HEK293T (cell line): Measurements from ENCODE around the gene CADM1.

Experiments used
- CTCF ChIA-PET: fragments of 350-600 bp; formaldehyde crosslinking; extraction: SDS; loops from one replicate; lab custom pipeline; 2021; ENCODE audit warnings: antibody characterized with exemption, inconsistent platforms; lab: Yijun Ruan, JAX
- POLR2A ChIA-PET: fragments of 350-600 bp; formaldehyde crosslinking; extraction: SDS; loops from one replicate; lab custom pipeline; 2020; ENCODE audit warnings: antibody characterized with exemption, inconsistent platforms; lab: Yijun Ruan, JAX
- DNase-seq: peaks from one replicate; pipeline ENCODE4 v3.0.0; 2012; ENCODE audit warnings: mixed read lengths; ENCODE audit errors: extremely low spot score
- ARNT ChIP-seq: fragments of 450-650 bp; IDR thresholded peaks from 2 replicates; pipeline ENCODE4 v1.6.1; 2017; ENCODE audit warnings: mild to moderate bottlenecking
- BHLHE40 ChIP-seq: fragments of 450-650 bp; IDR thresholded peaks from 2 replicates; pipeline ENCODE4 v1.6.1; 2016; ENCODE audit warnings: mild to moderate bottlenecking, moderate library complexity, borderline replicate concordance
- CTBP1 ChIP-seq: fragments of 450-650 bp; IDR thresholded peaks from 2 replicates; pipeline ENCODE4 v1.6.1; 2016; ENCODE audit warnings: borderline replicate concordance
- ELF4 ChIP-seq: fragments of 450-650 bp; IDR thresholded peaks from 2 replicates; pipeline ENCODE4 v1.6.1; 2017; ENCODE audit warnings: antibody characterized with exemption
- FOXA1 ChIP-seq: fragments of 450-650 bp; IDR thresholded peaks from 2 replicates; pipeline ENCODE4 v1.6.1; 2016; ENCODE audit warnings: mild to moderate bottlenecking
- FOXK2 ChIP-seq: fragments of 450-650 bp; IDR thresholded peaks from 2 replicates; pipeline ENCODE4 v1.6.1; 2016; ENCODE audit warnings: mild to moderate bottlenecking
- FOXM1 ChIP-seq: fragments of 450-650 bp; IDR thresholded peaks from 2 replicates; pipeline ENCODE4 v1.6.1; 2017; ENCODE audit warnings: mild to moderate bottlenecking, borderline replicate concordance
- HDGF ChIP-seq: fragments of 450-650 bp; IDR thresholded peaks from 2 replicates; pipeline ENCODE4 v1.6.1; 2017; ENCODE audit warnings: antibody characterized with exemption, borderline replicate concordance
- L3MBTL2 ChIP-seq: fragments of 450-650 bp; conservative IDR thresholded peaks from 2 replicates; pipeline ENCODE4 v1.6.1; 2016; ENCODE audit warnings: mild to moderate bottlenecking
- LEF1 ChIP-seq: fragments of 450-650 bp; IDR thresholded peaks from 2 replicates; pipeline ENCODE4 v1.6.1; 2017; ENCODE audit warnings: mild to moderate bottlenecking, borderline replicate concordance
- NFRKB ChIP-seq: fragments of 450-650 bp; IDR thresholded peaks from 2 replicates; pipeline ENCODE4 v1.6.1; 2016; ENCODE audit warnings: mild to moderate bottlenecking, moderate library complexity
- PKNOX1 ChIP-seq: fragments of 450-650 bp; IDR thresholded peaks from 2 replicates; pipeline ENCODE4 v1.6.1; 2016
- SP1 ChIP-seq: fragments of 450-650 bp; IDR thresholded peaks from 2 replicates; pipeline ENCODE4 v1.6.1; 2017
- SUZ12 ChIP-seq: fragments of 450-650 bp; IDR thresholded peaks from 2 replicates; pipeline ENCODE4 v1.6.1; 2016; ENCODE audit warnings: mild to moderate bottlenecking
- TARDBP ChIP-seq: fragments of 450-650 bp; IDR thresholded peaks from 2 replicates; pipeline ENCODE4 v1.6.1; 2016
- ZNF384 ChIP-seq: fragments of 450-650 bp; IDR thresholded peaks from 2 replicates; pipeline ENCODE4 v1.6.1; 2016

CADM1 gene

GRCh38 chr11:115185507-115185906 is 318.7 kb downstream of the CADM1 start:
- no peak for TF ChIP-seq L3MBTL2
- CTCF ChIA-PET, result interaction anchor here (0.6 kb wide), 1 partner anchor 33 kb away, joined by 3 read pairs; no protein-coding TSS in a partner anchor
- DNase-seq, result no peak
- POLR2A ChIA-PET, result no interaction called here

GRCh38 chr11:115184901-115185300 is 319.3 kb downstream of the CADM1 start:
- CTCF ChIA-PET, result no interaction called here
- TF ChIP-seq HDGF (no peak), FOXM1 (no peak), CTBP1 (no peak), ZNF384 (no peak), LEF1 (no peak), FOXA1 (no peak), NFRKB (no peak), TARDBP (no peak), FOXK2 (no peak), BHLHE40 (no peak), SUZ12 (no peak), ELF4 (no peak), ARNT (no peak), SP1 (no peak)
- DNase-seq, result no peak
- POLR2A ChIA-PET, result no interaction called here

- CTCF ChIA-PET, result interaction anchor here (0.8 kb wide), 1 partner anchor 11 kb away, joined by 3 read pairs; no protein-coding TSS in a partner anchor
- TF ChIP-seq BHLHE40, result no peak
- TF ChIP-seq HDGF, result no peak
- no peak for TF ChIP-seq SP1
- no peak for TF ChIP-seq SUZ12
- no peak for TF ChIP-seq L3MBTL2
- TF ChIP-seq PKNOX1, result no peak
- TF ChIP-seq FOXA1, result no peak
- TF ChIP-seq FOXK2, result no peak
- no peak for TF ChIP-seq ARNT
- TF ChIP-seq ZNF384, result no peak
- no peak for TF ChIP-seq LEF1
- TF ChIP-seq ELF4, result no peak
- no peak for TF ChIP-seq TARDBP
- no peak for TF ChIP-seq NFRKB
- TF ChIP-seq FOXM1, result no peak
- no peak for TF ChIP-seq CTBP1
- POLR2A ChIA-PET, result no interaction called here
- DNase-seq, result no peak
These were observed 320.4 kb downstream of the CADM1 start for GRCh38 chr11:115183830-115184229.

- TF ChIP-seq SP1 (no peak), L3MBTL2 (no peak), LEF1 (no peak), ZNF384 (no peak), PKNOX1 (no peak), FOXM1 (no peak)
- CTCF ChIA-PET, result no interaction called here
- POLR2A ChIA-PET, result no interaction called here
- DNase-seq, result no peak
These were observed 321.1 kb downstream of the CADM1 start for GRCh38 chr11:115183136-115183535.

- no peak for TF ChIP-seq HDGF
- TF ChIP-seq CTBP1, result no peak
- no peak for TF ChIP-seq FOXM1
- TF ChIP-seq FOXK2, result no peak
- TF ChIP-seq NFRKB, result no peak
- TF ChIP-seq TARDBP, result no peak
- TF ChIP-seq LEF1, result no peak
- TF ChIP-seq ARNT, result no peak
- no peak for TF ChIP-seq BHLHE40
- TF ChIP-seq L3MBTL2, result no peak
- TF ChIP-seq ELF4, result no peak
- no peak for TF ChIP-seq ZNF384
- TF ChIP-seq SUZ12, result no peak
- POLR2A ChIA-PET, result no interaction called here
- CTCF ChIA-PET, result no interaction called here
- DNase-seq, result no peak
These were observed 321.8 kb downstream of the CADM1 start for GRCh38 chr11:115182282-115182955.

GRCh38 chr11:115181538-115181937 is 322.7 kb downstream of the CADM1 start:
- no peak for DNase-seq
- TF ChIP-seq FOXM1 (no peak), BHLHE40 (no peak), SUZ12 (no peak), CTBP1 (no peak), PKNOX1 (no peak), L3MBTL2 (no peak), ELF4 (no peak), FOXK2 (no peak), NFRKB (no peak), HDGF (no peak), FOXA1 (no peak), SP1 (no peak), ARNT (no peak), ZNF384 (no peak), TARDBP (no peak), LEF1 (no peak)
- ChIA-PET POLR2A (no interaction called here), CTCF (interaction anchor here (1.5 kb wide), 1 partner anchor 16 kb away, joined by 4 read pairs; no protein-coding TSS in a partner anchor)
